ENCODE data around the gene TMEM179B. TPM values are rescaled to one million over a fixed set of nuclear protein-coding genes. Genes with fewer than 3 reads are reported as not detected.

TMEM179B gene
- total and polyA plus RNA-seq, 9 of the 15 experiments (the other 6 are each of a cell fraction or from before 2014, with no cell fraction given), result 27.7 to 105 (median 37.0) TPM

DNA sequence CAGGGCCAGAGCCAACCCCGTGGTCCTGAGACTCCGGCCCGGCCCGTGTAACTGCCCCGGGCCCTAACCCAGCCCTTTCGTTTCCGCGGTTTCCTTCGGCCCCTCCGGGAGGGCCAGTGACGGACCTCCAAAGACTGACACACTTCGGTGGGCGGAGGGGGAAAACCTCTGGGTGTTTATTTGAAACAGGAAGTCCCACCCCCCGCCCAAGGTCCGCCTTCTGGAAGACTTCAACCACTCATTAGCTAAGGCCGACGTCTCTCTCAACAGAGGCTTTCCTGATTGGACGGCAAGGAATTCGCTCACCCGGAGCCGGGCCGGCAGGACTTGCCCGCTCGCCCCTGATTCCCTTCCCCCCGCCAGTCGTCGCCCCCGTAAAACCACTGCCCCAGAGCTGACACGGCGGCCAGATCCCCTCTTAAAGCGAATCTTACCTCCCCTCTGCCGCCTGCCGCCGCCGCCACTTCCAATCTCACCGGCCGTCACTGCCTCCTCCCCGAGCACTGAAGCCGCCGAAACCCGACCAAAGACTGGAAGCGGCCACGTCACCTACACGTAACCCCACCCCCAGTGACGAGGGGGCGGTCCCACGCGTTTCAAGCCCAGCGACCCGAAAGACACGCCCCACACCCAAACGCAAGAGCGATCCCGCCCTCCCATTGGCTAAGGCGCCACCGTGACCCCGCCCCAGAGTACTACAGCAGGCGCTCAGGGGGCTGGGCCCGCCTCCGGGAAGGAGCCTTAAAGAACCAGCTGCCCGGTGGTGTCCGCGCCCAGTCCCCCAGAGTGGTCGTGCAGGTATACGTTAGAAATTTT lies 44.5 kb downstream of the TMEM179B start, which contains the start of gene STX5 (continued):
- TF ChIP-seq CBX5 (IDR thresholded peaks at IDR 0.05; ENCODE audit: borderline replicate concordance, low read depth), result no peak
- TF ChIP-seq ZNF561 (CRISPR knock-in tag; conservative IDR thresholded peaks at IDR 0.05), result no peak
- TF ChIP-seq E2F6 (IDR thresholded peaks at IDR 0.05; ENCODE audit: borderline replicate concordance in 1 of 2, extremely low read depth in 1 of 2, insufficient read depth in 1 of 2, insufficient read length in 1 of 2, low read depth in 1 of 2, low read length in 1 of 2, poor library complexity in 1 of 2, severe bottlenecking in 1 of 2), result peak in 1 of 2 experiments; percentile 34
- 0 out of 2 replicates have a peak, but pooled peaks have one; percentile 16 for TF ChIP-seq NFRKB (IDR thresholded peaks at IDR 0.05; ENCODE audit: low read depth)
- TF ChIP-seq, protein P1, sequence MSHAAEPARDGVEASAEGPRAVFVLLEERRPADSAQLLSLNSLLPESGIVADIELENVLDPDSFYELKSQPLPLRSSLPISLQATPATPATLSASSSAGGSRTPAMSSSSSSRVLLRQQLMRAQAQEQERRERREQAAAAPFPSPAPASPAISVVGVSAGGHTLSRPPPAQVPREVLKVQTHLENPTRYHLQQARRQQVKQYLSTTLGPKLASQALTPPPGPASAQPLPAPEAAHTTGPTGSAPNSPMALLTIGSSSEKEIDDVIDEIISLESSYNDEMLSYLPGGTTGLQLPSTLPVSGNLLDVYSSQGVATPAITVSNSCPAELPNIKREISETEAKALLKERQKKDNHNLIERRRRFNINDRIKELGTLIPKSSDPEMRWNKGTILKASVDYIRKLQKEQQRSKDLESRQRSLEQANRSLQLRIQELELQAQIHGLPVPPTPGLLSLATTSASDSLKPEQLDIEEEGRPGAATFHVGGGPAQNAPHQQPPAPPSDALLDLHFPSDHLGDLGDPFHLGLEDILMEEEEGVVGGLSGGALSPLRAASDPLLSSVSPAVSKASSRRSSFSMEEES (CRISPR knock-in tag; IDR thresholded peaks at IDR 0.05), result no peak
- TF ChIP-seq ZC3H11A (IDR thresholded peaks at IDR 0.05; ENCODE audit: low read depth, low read length), result no peak
- peak; percentile 6 to 76; a peak in 1 of 4 replicates for TF ChIP-seq SIN3A (IDR thresholded peaks at IDR 0.05; ENCODE audit: borderline replicate concordance in 2 of 2, control insufficient read depth in 1 of 2, low read depth in 2 of 2, low read length in 2 of 2)
- TF ChIP-seq JUN (IDR thresholded peaks at IDR 0.05; ENCODE audit: borderline replicate concordance, low read depth, low read length), result no peak
- no peak for TF ChIP-seq JUN (CRISPR knock-in tag; IDR thresholded peaks at IDR 0.05; ENCODE audit: borderline replicate concordance)
- TF ChIP-seq LCOR (CRISPR knock-in tag; IDR thresholded peaks at IDR 0.05), result peak; percentile 88; the same call in 1 of the 2 replicates
- no peak for TF ChIP-seq ZNF324 (CRISPR knock-in tag; IDR thresholded peaks at IDR 0.05)
- TF ChIP-seq, protein P2, sequence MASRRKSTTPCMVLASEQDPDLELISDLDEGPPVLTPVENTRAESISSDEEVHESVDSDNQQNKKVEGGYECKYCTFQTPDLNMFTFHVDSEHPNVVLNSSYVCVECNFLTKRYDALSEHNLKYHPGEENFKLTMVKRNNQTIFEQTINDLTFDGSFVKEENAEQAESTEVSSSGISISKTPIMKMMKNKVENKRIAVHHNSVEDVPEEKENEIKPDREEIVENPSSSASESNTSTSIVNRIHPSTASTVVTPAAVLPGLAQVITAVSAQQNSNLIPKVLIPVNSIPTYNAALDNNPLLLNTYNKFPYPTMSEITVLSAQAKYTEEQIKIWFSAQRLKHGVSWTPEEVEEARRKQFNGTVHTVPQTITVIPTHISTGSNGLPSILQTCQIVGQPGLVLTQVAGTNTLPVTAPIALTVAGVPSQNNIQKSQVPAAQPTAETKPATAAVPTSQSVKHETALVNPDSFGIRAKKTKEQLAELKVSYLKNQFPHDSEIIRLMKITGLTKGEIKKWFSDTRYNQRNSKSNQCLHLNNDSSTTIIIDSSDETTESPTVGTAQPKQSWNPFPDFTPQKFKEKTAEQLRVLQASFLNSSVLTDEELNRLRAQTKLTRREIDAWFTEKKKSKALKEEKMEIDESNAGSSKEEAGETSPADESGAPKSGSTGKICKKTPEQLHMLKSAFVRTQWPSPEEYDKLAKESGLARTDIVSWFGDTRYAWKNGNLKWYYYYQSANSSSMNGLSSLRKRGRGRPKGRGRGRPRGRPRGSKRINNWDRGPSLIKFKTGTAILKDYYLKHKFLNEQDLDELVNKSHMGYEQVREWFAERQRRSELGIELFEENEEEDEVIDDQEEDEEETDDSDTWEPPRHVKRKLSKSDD (conservative IDR thresholded peaks at IDR 0.05; ENCODE audit: low read length), result no peak
- TF ChIP-seq, protein P3, sequence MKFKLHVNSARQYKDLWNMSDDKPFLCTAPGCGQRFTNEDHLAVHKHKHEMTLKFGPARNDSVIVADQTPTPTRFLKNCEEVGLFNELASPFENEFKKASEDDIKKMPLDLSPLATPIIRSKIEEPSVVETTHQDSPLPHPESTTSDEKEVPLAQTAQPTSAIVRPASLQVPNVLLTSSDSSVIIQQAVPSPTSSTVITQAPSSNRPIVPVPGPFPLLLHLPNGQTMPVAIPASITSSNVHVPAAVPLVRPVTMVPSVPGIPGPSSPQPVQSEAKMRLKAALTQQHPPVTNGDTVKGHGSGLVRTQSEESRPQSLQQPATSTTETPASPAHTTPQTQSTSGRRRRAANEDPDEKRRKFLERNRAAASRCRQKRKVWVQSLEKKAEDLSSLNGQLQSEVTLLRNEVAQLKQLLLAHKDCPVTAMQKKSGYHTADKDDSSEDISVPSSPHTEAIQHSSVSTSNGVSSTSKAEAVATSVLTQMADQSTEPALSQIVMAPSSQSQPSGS (CRISPR knock-in tag; IDR thresholded peaks at IDR 0.05), result no peak
